ENCODE measurements around the gene CSAD.
"Not testable (repeated sequence)": the region's sequence is repeated elsewhere in the genome, so short reads cannot be mapped to it uniquely, and the experiment has no call there.

CSAD gene

GRCh38 chr12:53143355-53143754 is 37.4 kb downstream of the CSAD start:
- DNase-seq = no peak

DNA sequence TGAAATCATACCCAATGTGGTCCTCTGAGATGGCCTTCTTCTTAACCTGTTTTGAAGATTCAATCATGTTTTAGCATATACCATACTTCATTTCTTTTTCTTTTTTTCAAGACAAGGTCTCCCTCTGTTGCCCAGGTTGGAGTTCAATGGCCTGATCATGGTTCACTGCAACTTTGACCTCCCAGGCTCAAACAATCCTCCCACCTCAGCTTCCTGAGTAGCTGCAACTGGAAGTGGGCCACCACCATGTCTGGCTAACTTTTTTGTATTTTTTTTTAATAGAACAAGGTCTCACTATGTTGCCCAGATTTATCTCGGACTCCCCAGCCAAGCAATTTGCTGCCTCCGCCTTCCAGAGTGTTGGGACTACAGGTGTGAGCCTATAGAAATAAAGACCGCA is 47.0 kb downstream of the CSAD start:
- DNase-seq = no peak

DNA sequence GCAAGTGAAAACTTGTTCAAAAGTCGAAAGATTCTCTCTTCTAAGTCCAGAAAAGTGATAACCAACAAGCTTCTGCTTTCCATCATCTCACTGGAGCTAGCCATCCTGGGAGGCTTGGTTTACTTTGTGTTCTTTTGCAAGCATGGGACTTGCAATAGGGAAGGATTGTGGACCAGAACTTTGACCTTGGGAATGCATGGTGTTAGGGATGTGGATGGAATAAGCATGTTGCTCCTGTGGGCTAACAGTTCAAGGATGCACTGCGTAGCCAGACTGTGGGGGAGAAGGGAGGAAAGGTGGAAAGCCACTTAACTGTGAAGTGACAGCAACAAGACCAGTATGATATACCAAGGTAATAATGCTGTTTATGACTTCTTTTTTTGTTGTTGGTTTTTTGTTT is 48.9 kb downstream of the CSAD start:
- no peak for DNase-seq

DNA sequence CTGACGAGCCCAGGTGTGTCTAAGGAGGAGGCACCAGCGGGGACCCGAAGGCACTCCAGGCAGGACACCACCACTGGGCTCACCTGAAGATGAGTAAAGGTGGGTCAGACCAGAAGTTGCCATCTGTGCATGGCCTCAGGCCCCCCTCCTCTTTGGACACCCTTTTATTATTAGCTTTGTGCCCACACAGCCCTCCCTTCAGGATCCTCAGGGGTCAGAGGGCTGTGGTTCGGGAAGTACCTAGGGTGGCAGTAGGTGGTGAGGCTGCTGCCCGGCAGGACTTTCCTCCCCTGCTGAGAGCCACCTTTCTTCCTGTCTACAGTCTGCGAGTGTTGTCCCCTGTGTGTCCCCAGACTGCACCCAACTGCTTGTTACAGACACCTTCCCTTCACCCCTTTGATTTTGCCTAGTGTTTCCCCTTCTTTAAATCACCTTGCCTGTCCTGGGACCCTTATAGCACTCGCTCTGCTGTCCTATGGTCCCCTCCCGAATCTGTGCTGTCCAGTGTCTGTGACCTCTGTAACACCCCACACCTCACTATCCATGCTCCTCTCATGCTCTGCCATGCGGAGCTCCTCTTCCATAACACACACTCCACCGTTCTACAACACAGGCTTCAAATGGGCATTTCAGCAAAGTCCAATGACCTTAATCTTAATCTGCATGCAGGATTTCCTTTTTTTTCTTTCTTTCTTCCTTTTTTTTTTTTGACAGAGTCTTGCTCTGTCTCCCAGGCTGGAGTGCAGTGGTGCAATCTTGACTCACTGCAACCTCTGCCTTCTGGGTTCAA is 51.8 kb downstream of the CSAD start:
- peak; percentile 10 for DNase-seq

DNA sequence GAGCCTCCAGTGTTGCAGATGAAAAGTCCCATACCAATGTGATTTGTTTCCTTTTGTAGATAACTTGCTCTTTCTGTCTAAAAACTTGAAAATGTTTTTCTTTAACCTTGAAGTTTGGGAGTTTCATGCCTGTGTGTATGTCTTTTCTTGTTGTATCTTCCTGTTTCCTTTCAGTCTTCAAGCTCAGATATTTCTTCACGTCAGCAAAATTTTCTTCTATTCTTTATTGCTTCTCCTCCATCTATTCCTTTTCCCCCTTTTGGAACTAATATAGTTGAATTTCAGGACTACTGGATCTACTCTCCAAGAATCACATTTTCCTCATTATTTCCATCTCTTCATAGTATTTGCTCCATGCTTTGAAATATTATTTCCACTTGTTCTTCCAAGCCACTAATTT is 53.6 kb downstream of the CSAD start:
- no peak for DNase-seq

DNA sequence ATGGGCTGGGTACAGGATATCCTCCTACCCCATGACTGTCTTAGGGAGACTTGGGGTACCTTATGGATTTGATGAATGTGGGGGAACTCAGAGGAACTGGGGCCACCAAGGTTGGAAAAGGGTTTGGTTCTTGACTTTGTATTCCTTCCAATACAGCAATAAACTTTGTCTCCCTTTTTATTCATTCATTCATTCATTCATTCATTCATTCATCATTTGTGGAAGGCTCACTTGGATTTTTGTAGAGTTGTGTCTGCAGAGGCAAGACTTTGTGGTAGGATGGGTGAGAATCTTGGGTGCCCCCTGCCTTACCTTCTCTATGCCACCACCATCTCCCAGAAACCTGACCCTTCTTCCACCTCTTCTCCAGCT is 56.4 kb downstream of the CSAD start:
- DNase-seq = no peak

DNA sequence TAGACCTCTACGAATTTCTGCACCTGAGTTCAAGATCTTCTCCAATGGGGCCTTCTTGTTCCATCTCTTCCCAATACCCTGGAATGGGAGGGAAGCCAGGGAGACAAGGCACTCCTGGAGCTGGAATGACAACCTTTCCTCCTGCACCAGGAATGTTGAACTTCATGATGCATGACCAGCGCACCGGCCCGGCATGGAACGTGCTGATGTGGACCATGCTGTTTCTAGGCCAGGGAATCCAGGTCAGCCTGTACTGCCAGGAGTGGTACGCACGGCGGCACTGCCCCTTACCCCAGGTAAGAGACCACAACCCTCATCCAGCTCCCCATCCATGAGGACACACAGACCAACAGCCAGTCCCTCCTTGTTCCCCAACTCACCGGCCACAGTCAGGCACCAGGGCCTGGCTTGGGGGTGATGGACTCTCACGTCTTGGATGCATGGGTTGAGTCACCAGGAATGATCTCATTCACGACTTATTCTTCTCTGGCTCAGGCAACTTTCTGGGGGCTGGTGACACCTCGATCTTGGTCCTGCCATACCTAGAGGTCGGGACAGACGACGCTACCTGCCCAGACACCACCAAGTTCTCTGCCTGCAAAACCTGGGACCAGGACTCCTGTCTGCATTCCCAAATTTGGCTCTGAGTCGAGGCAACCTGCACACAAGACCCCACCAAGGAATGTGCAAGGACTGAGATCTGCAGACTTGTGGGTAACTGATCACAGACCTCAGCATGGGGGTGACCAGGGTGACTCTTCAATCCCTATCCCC is 57.0 kb downstream of the CSAD start:
- DNase-seq = no peak

DNA sequence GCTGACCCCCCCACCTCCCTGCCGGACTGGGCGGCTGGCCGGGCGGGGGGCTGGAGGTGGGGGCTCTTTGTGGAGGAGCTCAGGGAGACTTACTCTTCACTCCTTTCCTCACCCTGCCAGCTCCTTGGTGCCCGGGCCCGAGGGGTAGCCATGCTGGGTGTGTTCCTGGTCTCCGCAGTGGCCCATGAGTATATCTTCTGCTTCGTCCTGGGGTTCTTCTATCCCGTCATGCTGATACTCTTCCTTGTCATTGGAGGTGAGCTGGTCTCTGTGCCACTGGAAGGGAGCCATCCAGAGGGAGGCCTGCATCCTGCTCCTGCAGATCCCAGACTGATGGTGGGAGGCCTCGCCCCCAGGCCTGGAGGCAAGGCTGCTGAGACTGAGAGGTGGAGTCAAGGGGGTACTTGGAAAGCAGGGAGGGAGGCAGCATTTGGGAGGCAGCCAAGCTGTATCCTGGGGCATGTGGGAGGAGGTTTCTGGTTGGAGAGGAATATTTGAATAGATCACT is 57.7 kb downstream of the CSAD start:
- DNase-seq = no peak

GRCh38 chr12:53120685-53121525 is 59.8 kb downstream of the CSAD start:
- DNase-seq = no peak

- no peak for DNase-seq
Measured at GRCh38 chr12:53118751-53119300, 61.9 kb downstream of the CSAD start.

GRCh38 chr12:53115891-53116648 is 64.7 kb downstream of the CSAD start:
- DNase-seq = no peak

DNA sequence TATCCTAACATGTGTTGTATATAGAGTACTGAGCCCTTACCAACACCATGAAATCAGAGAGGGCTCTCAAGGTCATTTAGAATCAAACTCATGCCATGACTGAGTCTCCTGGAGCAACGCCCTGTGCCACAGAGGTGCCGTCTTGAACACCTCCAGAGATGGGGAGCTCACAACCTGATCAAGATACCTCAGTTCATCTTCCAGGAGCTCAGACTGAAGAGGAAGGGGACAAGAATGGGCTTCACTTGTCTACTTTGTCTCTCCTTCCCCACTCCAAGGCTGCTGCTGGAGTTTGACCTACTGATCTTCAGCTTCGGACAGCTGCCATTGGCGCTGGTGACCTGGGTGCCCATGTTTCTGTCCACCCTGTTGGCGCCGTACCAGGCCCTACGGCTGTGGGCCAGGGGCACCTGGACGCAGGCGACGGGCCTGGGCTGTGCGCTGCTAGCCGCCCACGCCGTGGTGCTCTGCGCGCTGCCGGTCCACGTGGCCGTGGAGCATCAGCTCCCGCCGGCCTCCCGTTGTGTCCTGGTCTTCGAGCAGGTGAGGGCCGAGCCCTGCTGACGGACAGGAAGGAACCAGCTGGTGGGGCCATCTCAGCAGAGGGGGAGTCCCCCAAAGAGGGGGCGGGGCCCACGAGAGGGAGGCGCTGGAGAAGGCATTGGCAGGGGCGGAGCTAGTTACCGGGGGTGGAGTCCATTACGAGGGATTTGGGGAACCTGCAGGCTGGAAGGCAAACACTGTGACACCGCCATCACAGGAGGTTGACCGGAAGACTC is 65.4 kb downstream of the CSAD start:
- no peak for DNase-seq

GRCh38 chr12:53113951-53114350 is 66.8 kb downstream of the CSAD start:
- DNase-seq = no peak

DNA sequence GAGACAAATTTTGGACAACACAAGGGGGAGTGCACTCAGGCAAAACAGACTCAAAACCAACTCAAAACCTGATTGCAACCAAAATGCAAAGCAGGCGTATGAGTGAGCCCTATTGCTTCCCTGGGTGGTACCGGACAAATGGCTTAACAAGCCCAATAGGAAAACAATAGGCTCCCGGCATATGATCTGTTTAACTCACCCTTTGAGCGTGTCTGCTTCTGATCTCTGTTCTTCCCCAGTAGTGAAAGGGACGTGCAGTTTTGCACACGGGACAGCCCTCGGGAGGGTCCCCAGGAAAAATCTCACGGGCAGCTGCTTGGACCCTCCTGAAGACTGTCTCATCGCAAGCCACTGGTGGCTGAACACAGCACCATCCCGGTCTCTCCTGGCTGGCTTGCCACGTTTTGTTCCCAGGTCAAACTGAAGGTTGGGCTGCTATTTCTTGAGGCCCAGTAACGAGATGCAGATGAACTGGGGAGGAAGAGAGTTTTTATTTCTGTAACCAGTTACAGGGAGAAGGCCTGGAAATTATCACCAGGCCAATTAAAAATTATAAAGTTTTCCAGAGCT is 67.5 kb downstream of the CSAD start:
- DNase-seq = no peak

GRCh38 chr12:53112431-53112830 is 68.3 kb downstream of the CSAD start:
- DNase-seq = not testable (repeated sequence)

All from OCI-M1 (cell line).